NCI-H146 treated with DMSO at 0.1 percent for 48 hours (cell line): ENCODE measurements around the gene RASGRP2.

Experiments used
- DNase-seq: peaks from one replicate; lab custom pipeline; 2025; ENCODE audit not compliant: unreplicated experiment; lab: John Stamatoyannopoulos, UW

RASGRP2 gene

DNA sequence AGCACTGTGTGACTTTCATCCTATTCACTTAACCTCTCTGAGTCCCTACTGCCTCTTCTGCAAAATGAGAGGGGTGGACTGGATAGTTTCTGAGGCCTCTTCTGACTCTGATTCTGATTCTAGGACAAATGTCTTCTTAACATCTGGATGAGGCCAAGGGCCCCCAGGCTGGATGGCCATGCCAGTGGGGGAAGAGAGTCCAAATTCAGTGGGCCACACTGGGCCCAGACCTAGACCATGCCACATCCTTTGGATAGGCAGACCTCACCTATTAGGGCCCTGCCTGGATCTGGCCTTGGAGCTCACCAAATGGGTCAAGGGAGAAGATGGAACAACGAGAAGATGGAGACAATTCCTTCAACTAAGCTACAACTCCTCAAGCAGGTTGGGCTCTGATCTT lies 45.5 kb downstream of the RASGRP2 start:
- no peak for DNase-seq

DNA sequence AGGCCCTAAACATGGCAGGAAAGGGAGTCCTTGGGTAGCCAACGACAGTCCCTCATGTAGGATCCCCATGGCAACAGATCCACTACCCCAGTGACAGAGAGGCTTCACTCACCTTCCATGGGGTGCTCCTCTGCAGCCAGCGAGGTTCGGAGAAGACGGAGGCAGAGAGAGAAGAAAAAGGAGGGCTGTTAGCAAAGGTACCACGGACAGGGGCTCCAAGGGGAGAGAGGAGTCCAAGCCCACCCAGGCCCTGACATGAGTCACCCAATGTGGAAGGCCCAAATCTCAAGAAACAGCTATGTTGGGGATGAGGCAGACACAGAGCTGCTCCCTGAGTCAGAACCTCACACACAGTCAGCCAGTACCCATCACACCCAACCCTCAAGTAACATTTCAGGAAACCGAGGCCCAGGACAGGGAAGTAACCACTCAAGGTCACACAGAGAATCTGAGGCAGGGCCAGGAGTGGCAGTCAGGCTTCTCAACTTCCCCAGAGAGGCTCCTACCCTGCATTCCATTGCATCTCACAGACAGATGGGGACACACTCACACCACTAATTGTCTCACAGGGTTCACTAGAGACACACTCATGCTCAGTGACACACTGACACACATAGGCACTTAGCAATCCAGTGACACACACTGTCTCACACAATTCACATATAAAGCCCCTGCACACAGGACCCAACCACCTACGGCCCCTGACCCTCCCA lies 46.1 kb downstream of the RASGRP2 start:
- no peak for DNase-seq

DNA sequence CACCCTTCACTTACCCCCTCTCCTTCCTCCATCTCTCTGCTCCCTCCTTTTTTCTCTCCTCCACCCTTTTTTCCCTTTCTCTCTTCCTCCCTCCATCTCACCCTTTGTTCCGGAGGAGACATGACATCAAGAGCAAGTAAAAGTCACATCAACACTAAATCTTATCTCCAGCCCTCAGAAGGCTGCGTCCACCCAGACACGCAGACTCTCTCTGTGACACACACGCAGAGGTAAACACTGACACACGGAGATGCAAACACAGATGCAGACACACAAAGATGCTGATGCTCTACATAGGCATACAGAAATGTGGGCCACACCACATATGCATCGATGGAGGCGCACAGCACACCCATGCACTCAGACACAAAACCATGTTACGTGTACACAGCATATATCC lies 47.9 kb downstream of the RASGRP2 start:
- DNase-seq, result no peak

DNA sequence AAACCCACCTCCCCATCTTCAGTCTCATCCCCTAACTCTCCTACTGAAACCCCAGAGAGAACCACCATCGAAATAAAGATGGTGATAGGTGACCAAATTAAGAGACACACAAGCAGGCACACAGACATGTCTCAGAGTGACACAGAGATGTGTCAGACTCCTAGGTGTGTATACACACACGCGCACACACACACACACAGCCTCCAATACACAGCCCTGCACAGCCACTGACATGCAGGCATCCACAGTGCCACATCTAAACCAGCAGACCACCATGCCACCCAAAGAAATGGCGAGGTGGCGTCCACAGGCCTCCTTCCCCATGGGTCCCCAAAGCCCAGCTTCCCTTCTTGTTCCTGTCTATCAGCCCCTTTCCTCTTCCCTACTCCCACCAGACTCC lies 48.4 kb downstream of the RASGRP2 start:
- no peak for DNase-seq

DNA sequence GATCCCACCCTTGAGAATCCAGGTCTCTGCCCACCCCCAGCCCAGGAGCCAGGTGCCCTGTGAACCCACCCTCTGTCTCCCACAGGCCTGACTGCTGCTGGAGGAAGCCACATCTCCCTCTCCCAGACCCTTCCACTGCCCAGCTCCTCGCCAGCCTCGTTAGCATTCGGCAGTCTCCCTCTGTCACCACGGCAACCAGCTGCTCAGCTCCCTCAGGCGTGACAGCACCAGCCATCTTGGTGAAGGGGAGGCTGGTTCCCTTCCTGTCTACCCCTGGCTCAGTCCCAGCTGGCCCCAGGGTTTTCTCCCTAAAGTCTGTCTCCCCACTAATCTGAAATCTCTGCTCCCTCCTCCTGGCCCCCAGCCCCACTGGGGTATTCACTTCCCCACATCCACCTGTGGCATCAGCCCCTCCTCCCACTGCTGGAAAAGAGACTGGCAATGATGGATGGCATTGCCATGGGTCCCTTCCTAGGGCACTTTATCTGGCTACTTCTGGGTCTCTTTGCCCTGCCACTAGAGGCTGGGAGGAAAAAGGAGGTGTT lies 49.0 kb downstream of the RASGRP2 start:
- peak; percentile 75 for DNase-seq

DNA sequence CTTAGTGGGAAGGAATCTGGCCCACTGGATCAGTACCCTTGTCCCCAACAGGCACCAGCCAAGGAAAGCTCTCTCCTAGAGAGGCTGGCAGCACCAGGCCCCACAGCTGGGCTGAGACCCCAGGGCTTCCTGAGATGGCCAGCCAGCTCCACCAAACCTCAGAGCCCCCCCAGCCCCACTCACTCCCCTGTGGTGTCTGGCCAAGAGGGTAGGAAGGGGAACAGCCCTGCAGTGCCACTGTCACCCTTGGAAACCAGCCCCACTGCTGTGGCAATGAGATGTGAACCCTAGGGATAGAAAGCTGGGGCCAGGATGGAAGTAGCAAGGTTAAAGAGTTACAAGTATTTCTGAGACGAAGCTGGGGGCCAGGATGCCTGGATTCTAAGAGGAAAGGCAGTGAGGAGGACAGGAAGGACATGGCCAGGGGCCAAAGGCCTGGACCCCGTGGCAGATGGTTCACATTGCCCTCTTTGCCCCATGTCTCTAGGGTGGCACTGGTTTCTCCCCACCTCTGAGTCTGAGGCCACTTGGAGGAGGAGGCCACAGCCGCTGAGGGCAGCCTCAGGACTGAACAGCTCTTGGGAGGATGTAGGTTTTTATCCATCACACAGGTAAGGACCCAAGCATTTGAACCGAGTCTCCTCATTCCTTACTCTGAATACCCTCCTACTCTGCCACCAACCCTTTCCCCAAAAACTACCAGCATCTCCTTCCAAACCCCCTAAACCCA lies 49.8 kb downstream of the RASGRP2 start:
- DNase-seq, result no peak

DNA sequence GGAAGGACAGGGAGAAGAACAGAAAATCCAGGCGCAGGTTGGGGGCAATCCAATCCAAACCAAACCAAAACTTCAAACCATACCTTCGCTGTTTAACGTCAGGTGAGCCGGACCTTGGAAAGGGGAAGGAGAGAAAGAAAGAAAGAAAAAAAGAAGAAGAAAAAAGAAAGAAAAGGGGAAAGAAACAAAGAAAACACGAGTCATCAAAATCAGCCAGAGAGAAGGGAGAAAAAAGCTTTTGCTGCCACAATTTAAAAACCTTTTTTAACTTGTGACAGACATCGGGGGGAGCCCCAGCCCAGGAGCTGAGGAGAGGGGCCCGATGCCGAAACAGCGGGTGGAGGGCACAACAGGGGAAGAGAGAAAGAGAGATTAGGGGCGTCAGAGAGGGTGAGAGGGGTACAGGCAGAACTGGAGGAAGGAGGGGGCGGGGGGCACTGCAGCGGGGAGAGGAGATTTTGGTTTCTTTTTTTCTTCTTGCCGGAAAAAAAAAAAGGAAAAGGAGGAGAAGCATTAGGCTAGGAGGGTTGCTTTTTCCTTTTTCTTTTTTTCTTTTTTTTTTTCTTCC lies 51.1 kb downstream of the RASGRP2 start:
- DNase-seq, result no peak

DNA sequence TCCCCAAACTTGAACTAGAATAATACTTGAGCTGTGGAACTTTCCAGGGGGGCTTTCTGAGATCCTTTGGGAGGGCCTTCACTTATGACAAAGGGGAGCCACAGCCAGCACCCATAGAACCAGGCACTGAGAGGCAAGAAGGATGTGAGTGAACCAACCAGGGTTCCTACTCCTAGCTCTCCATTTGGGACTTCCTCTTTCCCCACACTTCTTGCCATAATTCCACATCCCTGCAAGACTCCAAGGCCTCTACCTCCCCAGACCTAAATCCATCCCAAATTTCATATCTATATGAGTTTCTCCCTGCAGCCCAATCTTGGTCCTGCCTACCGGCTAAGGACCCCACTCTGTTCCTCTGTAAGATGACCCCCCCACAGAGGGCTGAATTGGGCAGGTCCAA lies 52.4 kb downstream of the RASGRP2 start:
- no peak for DNase-seq

DNA sequence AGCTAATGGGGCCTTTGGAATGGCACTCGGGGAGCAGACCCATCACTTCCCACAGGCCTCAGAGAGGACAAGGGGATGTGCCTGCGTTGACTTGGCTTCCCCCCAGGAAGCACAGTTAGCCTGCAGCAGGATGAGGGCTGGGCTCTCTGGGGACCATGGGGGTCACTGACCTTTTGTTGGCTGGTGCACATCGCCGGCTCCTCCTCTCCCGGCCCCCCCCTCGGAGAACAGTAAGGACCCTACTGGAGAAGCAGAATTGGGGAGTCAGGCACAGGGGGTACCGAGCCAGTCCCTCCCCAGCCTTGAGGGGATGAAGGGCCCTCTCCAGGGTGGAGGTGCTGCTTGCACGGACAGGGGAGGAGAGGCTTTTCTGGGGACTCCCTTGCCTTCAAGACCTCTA lies 53.7 kb downstream of the RASGRP2 start:
- no peak for DNase-seq

DNA sequence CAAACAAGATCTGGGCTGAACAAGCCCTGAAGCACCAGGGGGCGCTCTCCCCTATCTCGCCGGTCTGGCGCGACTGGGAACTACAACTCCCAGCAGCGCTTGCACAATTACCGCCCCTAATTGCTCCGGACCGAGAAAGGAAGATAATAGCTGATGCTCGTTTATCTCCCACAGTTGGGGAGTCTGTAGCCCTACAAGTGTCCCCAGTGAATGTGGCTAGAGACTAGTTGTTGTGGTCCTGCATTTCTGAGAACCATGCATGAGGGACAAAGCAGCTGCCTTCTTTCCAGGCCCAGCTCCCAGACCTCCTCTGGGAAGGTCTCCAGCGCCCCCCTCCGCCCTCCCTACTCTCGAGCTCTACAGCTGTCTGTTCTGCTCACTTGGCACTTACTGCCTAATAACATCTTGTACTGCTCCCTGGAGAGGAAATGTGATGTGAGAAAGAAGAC lies 55.4 kb downstream of the RASGRP2 start:
- DNase-seq, result peak; percentile 78

DNA sequence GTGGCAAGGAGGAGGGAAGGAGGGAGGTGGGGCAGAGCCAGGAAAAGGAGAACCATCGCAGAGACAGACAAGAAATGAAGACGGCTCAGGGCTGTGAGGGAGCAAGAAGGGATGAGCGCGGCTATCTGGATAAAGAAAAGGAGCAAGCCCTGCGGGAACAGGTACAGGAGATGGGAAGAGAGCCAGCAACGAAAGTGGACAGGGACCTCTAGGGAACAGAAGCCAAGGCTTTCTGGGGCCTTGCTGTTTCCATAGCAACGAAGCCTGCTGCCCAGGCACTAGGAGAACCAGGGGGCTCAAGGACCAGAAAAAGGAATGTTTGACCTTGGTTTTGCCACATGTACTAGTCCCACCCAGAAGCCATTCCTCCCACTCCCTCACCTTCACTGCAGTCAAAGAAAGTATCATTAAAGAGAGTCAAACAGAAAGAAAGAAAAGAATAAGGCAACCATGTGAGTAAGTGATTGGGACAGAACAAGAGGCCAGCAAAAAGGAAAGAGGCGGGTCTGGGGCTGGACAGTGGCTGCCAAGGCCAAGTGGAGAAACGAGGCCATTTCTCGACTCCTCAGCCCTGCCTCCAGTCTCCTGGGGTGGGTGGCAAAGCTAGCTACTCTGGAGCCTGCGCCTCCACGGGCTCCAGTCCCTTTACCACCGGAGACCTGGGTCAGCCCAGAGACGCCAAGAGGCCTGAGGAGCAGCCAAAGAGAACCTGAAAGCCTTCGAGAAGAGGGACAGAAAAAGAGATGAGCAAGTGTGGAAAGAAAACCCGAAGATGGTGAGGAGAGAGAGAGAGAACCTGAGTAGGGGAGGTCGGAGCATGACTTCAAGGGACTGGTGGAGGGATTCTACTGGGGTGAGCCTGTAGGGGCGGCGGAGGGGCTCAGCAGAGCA lies 56.1 kb downstream of the RASGRP2 start:
- no peak for DNase-seq

DNA sequence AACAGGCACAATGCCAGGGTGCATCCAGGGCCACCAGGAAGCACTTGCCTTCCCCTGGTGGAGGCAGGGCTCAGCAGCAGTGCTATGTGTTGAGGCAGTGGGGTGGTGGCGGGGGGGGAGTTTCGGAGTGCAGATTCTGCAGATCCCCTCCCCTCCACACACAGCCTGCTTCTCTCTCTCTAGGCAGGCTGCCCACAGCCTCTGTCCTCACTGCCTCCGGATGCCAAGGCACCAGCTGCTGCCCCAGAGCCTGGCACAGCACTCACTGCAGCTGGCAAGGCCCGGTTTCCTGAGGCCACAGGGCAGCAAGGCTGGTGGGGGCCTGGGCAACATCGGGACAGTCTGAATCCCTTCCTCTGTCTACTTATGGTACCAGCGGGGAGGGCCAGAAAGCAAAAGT lies 56.7 kb downstream of the RASGRP2 start:
- DNase-seq, result no peak

DNA sequence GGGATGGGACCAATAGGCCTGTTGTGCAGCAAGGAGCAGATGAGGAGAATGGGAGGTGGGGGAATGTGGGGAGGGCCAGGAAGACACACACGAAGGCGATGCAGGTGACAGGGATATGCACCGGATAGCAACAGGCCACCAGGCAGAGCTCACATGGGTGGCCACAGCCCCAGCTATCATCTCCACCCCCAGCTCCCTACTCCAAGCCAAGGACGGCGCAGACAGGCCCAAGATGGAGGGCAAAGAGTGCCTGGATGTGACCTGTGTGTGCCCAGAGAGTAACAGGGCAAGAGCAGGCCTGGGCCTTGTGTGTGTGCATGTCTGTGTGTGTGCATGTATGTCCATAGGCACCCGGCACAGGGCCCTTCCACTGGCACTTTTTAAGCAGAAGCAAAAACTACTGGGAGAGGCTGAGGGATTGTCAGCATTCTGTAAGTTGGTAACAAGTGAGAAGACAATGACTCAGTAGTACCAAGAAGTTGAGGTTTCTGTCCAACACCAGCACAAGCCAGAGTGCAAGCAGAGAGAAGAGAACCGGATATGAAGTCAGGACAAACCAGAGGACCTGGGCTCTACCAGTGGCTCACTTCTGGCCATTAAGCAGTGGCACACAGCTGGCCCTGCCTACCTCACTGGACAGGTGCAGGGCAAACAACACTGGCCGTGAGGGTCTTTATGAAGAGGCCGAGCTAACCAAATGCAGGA lies 57.3 kb downstream of the RASGRP2 start:
- no peak for DNase-seq

DNA sequence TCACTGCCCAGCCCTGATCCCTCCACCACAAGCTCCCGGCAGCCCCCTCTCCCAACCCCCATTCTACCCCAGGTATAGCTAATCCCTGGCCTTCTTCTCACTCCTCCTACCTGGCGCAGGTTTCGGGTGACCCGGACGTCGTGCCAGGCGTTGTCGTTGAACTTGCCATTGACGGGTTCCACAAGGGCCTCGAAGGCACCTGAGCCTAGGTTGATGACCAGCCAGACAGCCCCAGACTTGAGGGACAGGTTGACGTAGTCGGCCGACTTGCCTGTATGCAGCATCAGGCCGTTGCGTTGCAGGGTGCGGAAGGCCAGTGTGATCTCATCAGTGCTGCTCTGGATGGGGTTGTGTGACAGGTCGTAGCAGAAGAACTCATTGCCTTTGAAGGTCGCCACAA lies 58.4 kb downstream of the RASGRP2 start:
- DNase-seq, result no peak

DNA sequence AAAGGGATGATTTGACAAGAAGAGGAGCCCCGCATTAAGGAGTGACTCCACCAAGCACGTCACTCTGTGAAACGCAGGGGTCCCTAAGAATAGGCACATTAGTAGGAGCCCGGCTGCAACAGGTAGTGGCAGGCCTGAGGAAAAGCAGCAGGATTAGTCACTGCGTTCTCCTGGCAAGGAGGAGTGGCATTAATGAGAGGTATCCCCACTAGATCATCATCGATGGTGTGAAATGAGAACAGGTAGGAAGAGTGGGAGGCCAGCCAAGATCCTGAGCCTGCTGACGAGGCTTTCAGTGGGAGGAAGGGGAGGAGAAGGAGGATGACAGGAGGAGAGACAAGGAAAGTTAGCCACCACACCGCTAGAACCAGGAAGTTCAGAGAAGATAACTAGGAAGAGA lies 59.6 kb downstream of the RASGRP2 start:
- no peak for DNase-seq

DNA sequence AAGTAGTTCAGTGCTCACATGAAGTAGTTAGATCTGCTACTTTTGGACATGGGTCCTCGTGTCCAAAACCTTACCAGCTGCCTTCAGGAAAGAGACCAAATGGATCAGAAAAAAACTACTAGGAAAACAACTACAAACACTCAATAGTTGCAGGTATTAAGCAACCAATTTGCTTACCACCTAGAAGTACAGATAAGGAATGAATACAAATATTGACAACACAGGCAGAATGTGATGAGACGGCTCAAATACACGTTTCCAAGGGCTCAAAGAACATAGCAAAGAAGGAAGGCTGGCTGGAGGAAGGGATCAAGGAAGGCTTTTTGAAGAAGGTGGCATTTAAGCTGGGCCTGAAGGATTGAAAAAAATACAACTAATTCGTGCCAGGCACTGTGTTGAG lies 62.8 kb downstream of the RASGRP2 start:
- no peak for DNase-seq

DNA sequence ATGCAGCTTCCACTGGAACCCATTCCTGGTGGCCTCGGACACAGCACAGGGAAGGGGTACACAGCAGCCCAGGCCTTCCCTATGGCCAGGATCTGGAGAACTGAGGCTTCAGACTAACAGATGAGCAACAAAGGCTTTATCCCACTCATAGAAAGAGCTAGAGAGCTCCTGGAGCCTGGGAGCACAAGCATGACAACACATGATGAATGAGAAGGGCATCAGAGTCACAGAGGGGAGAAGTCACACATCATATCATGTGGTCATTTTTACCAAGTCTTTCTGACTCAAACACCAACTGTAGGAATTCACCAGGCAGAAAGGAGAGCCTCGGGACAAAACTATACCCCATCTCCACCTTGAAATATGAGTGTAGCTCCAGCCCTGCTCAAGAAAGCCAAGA lies 64.1 kb downstream of the RASGRP2 start:
- DNase-seq, result no peak

DNA sequence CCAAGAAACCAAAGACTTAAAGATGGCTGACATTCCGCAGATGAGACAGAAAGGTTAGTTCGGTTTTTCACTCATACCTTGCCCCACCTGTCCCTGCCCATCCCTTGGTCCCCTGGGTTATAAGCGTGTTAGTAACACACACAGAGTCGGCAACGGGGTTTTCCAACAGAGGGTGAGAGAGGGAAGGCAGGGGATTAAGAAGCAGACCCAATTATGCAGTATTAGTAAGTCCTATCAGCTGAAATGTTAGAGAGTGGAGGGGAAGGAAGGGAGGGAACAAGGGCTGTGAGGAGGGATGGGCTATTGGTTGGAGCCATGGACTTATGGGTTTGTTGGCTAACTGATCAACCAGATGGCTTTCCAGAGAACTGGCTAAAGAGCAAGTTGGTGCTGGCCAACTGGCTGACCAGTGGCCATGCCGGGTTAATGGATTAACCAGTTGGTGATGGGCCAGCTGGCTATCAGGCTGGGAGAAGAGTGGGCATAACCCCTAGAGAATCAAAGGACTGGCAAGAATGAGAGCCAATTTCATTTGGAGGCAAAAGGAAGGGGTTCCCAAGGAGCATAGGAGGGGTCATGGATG lies 66.4 kb downstream of the RASGRP2 start:
- no peak for DNase-seq
